ENCODE data around the gene LRRC10B. TPM values are rescaled to one million over a fixed set of nuclear protein-coding genes. Genes with fewer than 3 reads are reported as not detected.

Gene LRRC10B
- polyA plus RNA-seq, 5 donors = 0.37 to 4.3 (median 2.3) TPM

DNA sequence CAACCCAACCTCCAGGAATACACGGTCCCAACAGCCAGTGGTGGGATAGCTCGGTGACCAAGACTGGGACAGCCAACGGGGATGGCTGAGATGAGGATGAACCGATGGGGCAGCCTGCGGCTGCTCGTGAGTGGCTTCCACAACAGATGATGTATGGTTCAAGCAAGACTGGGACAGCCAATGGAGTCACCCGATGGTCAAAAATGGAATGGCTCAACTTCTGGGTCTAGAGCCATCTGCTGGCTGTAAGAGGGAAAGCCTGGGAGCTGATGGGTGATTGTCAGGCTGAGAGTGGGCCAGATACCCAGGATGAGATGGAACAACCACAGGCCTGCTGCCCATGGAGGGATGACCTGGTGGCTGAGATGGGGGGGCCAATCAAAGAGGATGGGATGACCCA lies 36.8 kb downstream of the LRRC10B start:
- no peak for DNase-seq

DNA sequence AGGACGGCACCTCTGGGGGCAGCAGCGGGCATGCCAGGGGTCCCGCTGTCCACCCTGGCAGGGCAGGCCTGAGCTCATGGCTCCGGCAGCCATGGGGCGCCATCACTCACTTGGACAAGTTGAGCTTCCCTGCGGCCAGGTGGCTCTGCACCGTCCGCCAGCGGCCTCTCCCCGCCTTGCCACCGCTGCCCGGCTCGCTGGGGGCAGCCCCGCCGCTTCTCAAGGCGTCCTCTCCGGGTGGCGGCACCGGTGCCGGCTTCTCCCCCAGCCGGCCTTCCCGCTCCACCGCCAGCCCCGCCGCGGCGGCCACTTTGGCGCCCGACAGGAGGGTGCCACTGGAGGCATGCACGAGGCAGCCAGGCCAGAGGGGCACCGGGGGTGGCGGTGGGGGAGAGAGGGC lies 37.4 kb downstream of the LRRC10B start:
- no peak for DNase-seq

- no peak for DNase-seq
These were observed 38.1 kb downstream of the LRRC10B start for GRCh38 chr11:61546663-61547062.

- no peak for DNase-seq
These were observed 38.7 kb downstream of the LRRC10B start for GRCh38 chr11:61547246-61547645.

- no peak for DNase-seq
These were observed 40.6 kb downstream of the LRRC10B start for GRCh38 chr11:61549177-61549576.

GRCh38 chr11:61549662-61550568 lies 41.4 kb downstream of the LRRC10B start:
- DNase-seq = no peak

GRCh38 chr11:61550665-61551227 lies 42.2 kb downstream of the LRRC10B start:
- no peak for DNase-seq

DNA sequence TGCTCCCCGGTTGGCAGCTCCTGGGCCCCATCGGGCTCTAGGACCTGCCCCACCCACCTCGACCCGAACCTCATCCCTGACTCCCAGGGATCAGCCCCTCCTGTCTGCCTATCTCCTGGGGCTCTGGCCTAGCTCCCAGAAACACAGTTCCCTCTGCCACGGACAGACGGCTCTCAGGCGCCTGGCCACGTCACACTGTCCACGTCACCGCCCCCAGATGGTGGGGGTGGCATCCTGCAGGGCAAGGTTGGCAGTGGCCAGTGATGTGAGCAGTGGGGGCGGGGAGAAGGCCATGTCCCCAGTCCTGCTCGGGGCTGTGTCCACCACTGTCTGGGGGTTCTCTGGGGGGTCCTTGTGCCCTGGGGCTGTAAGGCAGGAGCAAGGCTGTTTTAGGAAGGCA lies 43.1 kb downstream of the LRRC10B start:
- no peak for DNase-seq

- DNase-seq = no peak
These were observed 43.6 kb downstream of the LRRC10B start for GRCh38 chr11:61552108-61552635.

GRCh38 chr11:61553373-61554171 lies 45.0 kb downstream of the LRRC10B start:
- DNase-seq = no peak

GRCh38 chr11:61554172-61554988 lies 45.8 kb downstream of the LRRC10B start:
- DNase-seq = no peak

GRCh38 chr11:61555051-61555969 lies 46.8 kb downstream of the LRRC10B start:
- no peak for DNase-seq

DNA sequence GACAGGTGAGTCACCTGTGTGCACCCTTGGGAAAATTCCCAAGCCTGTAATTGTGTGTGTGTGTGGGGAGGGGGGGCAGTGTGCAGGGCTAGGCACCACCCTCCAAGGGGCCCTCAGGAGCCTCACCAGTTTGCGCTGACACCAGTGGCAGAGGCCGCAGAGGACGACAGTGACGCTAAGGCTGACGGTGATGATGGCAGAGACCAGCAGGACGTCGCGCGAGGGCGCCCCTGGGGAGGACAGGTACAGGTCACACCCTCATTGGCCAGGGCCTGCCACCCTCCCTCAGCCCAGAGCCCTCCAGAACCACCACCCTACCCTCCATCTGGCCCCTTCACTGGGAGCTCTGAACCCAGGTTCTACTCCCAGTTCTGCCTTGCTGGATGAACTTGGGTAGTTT lies 47.4 kb downstream of the LRRC10B start:
- DNase-seq = no peak

- no peak for DNase-seq
These were observed 48.1 kb downstream of the LRRC10B start for GRCh38 chr11:61556621-61557020.

Other genes with a start within 250 kb of the LRRC10B start
- gene VWCE, start 213.4 kb upstream of the LRRC10B start, polyA plus RNA-seq (ENCODE audit: insufficient read depth in 1 of 5, insufficient read length in 5 of 5, low replicate concordance in 1 of 5) = 1 to 10 TPM in 4 of 5 donors, under 1 TPM in 1; 0.94 to 2.3 (median 1.8) TPM
- gene DDB1, start 175.6 kb upstream of the LRRC10B start, polyA plus RNA-seq (ENCODE audit: insufficient read depth in 1 of 5, insufficient read length in 5 of 5, low replicate concordance in 1 of 5) = 100 to 1,000 TPM; 164 to 194 (median 176) TPM
- 10 to 100 TPM; 24.2 to 37.4 (median 35.4) TPM for gene TKFC, start 175.5 kb upstream of the LRRC10B start, polyA plus RNA-seq (ENCODE audit: insufficient read depth in 1 of 5, insufficient read length in 5 of 5, low replicate concordance in 1 of 5)
- gene CYB561A3, start 146.9 kb upstream of the LRRC10B start, polyA plus RNA-seq (ENCODE audit: insufficient read depth in 1 of 5, insufficient read length in 5 of 5, low replicate concordance in 1 of 5) = 10 to 100 TPM; 27.1 to 40.0 (median 33.6) TPM
- 10 to 100 TPM; 42.7 to 56.1 (median 48.8) TPM for gene TMEM138, start 146.4 kb upstream of the LRRC10B start, polyA plus RNA-seq (ENCODE audit: insufficient read depth in 1 of 5, insufficient read length in 5 of 5, low replicate concordance in 1 of 5)
- 10 to 100 TPM; 31.1 to 37.9 (median 35.0) TPM for gene TMEM216, start 116.2 kb upstream of the LRRC10B start, polyA plus RNA-seq (ENCODE audit: insufficient read depth in 1 of 5, insufficient read length in 5 of 5, low replicate concordance in 1 of 5)
- gene CPSF7, start 78.8 kb upstream of the LRRC10B start, polyA plus RNA-seq (ENCODE audit: insufficient read depth in 1 of 5, insufficient read length in 5 of 5, low replicate concordance in 1 of 5) = 100 to 1,000 TPM in 4 of 5 donors, 10 to 100 TPM in 1; 97.9 to 126 (median 112) TPM
- 10 to 100 TPM; 35.7 to 46.9 (median 40.3) TPM for gene SDHAF2, start 78.6 kb upstream of the LRRC10B start, polyA plus RNA-seq (ENCODE audit: insufficient read depth in 1 of 5, insufficient read length in 5 of 5, low replicate concordance in 1 of 5)
- 1 to 10 TPM; 6.2 to 7.4 (median 6.7) TPM for gene SYT7, start 72.3 kb downstream of the LRRC10B start, polyA plus RNA-seq (ENCODE audit: insufficient read depth in 1 of 5, insufficient read length in 5 of 5, low replicate concordance in 1 of 5)
- 1 to 10 TPM; 1.9 to 3.9 (median 2.7) TPM for gene DAGLA, start 171.6 kb downstream of the LRRC10B start, polyA plus RNA-seq (ENCODE audit: insufficient read depth in 1 of 5, insufficient read length in 5 of 5, low replicate concordance in 1 of 5)
- 10 to 100 TPM; 20.7 to 39.0 (median 28.7) TPM for gene MYRF, start 243.9 kb downstream of the LRRC10B start, polyA plus RNA-seq (ENCODE audit: insufficient read depth in 1 of 5, insufficient read length in 5 of 5, low replicate concordance in 1 of 5)

Data from right lung (tissue), 5 donors.